HG03066 (cell line): ENCODE data around the gene FAM50A.

Source experiments
- ATAC-seq: cut with Tn5 transposase; IDR thresholded peaks from one replicate; pipeline ENCODE4 v1.9.1; 2021; ENCODE audit warnings: low read depth; ENCODE audit not compliant: unreplicated experiment

Gene FAM50A

DNA sequence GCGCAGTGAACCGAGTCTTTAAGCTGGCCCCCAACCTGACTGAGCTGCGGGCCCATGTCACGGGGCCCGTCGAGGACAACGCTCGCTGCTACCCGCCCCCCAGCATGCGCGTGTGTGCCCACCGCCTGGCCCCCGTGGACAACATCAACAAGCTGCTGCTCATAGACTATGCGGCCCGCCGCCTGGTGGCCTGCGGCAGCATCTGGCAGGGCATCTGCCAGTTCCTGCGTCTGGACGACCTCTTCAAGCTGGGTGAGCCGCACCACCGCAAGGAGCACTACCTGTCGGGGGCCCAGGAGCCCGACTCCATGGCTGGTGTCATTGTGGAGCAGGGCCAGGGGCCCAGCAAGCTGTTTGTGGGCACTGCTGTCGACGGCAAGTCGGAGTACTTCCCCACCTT, 16.4 kb downstream of the FAM50A start:
- ATAC-seq, result no peak

DNA sequence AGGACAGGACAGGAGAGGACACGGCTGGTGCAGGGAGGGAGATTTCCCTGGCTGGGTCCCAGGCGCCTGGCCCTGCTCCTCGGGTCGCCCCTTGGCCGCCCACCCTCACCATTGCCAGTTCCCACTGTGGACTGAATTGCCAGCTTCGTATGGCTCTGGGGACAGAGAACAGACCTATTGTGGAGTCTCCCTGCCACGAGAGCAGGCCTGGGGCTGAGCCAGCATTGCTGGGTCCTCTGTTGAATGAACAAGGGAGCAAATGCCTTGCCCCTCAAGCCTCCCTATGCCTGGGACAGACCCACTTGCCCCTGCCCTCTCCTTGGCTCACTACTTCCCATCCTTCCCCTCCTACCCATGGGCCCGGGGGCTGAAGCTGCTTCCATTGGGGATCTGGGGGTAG, 18.5 kb downstream of the FAM50A start:
- ATAC-seq, result no peak

- no peak for ATAC-seq
These were observed 19.8 kb downstream of the FAM50A start for GRCh38 chrX:154463611-154464220.

DNA sequence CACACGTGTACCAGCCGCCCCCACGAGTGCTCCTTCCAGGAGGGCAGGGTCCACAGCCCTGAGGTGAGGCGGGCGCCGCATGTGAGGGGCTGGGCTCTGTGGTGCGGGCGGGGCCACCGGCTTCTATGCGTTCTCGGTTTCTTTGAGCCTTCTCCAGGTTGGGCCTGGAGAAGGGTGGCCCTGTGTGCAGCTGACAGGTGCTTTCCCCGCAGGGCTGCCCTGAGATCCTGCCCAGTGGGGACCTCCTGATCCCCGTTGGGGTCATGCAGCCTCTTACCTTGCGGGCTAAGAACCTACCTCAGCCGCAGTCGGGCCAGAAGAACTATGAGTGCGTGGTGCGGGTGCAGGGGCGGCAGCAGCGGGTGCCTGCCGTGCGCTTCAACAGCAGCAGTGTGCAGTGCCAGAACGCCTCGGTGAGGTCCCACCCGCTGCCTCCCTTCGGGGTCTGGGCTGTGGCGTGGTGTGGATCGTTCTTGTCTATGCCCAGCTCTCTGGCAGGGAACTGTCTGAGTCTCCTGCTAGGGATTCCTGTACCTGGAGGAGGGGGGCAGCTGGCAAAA, 20.9 kb downstream of the FAM50A start:
- ATAC-seq, result no peak

- no peak for ATAC-seq
These were observed 21.7 kb downstream of the FAM50A start for GRCh38 chrX:154465601-154466000.

GRCh38 chrX:154466036-154466435, 22.1 kb downstream of the FAM50A start:
- ATAC-seq, result no peak

DNA sequence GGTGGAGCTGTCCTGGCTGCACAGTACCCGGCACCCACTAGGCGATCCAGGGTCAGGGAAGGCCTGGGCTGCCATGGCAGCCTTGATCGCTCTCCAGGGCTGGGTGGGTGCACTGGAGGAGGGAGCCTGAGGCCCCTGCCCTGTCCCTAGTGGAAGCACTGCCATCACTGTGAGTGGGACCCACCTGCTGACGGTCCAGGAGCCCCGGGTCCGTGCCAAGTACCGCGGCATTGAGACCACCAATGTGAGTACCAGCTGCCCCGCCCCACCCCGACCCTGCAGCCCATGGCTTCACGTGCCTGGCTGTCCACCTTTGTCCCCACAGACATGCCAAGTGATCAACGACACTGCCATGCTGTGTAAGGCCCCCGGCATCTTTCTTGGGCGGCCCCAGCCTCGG, 23.0 kb downstream of the FAM50A start:
- ATAC-seq, result no peak

DNA sequence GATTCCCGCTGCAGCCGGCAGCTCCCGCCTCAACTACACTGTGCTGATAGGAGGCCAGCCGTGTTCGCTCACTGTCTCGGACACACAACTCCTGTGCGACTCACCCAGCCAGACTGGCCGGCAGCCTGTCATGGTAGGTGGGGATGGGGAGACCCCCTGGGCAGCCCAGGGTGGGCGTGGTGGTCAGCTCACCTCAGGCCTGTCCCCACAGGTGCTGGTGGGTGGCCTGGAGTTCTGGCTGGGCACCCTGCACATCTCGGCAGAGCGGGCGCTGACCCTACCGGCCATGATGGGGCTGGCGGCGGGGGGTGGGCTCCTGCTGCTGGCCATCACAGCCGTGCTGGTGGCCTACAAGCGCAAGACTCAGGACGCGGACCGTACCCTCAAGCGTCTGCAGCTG, 23.6 kb downstream of the FAM50A start:
- no peak for ATAC-seq

DNA sequence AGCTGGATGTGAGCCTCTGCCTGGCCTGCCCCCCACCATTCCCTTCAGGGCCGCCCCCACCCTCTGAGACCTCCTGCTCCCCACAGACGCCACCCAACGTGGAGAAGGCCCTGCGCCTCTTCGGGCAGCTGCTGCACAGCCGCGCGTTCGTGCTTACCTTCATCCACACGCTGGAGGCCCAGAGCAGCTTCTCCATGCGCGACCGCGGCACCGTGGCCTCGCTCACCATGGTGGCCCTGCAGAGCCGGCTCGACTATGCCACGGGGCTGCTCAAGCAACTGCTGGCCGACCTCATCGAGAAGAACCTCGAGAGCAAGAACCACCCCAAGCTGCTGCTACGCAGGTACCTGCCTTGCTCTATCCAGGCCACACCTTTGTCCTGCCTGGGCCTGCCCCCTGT, 24.3 kb downstream of the FAM50A start:
- ATAC-seq, result no peak

GRCh38 chrX:154469114-154469513, 25.2 kb downstream of the FAM50A start:
- ATAC-seq, result no peak

DNA sequence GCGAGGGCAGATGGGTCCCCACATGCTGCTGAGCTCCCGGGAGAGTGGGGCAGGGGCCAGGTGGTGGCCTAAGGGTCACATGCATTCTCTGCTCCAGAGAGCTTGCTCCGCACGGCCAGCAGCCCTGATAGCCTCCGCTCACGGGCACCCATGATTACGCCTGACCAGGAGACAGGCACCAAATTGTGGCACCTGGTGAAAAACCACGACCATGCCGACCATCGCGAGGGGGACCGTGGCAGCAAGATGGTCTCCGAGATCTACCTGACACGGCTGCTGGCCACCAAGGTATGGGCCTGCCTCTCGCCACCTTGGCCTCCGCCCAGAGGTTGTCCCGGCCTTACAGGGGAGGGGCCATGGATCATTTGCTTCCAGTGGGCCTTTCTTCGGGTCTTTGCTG, 25.9 kb downstream of the FAM50A start:
- no peak for ATAC-seq

GRCh38 chrX:154470434-154470833, 26.5 kb downstream of the FAM50A start:
- ATAC-seq, result no peak

DNA sequence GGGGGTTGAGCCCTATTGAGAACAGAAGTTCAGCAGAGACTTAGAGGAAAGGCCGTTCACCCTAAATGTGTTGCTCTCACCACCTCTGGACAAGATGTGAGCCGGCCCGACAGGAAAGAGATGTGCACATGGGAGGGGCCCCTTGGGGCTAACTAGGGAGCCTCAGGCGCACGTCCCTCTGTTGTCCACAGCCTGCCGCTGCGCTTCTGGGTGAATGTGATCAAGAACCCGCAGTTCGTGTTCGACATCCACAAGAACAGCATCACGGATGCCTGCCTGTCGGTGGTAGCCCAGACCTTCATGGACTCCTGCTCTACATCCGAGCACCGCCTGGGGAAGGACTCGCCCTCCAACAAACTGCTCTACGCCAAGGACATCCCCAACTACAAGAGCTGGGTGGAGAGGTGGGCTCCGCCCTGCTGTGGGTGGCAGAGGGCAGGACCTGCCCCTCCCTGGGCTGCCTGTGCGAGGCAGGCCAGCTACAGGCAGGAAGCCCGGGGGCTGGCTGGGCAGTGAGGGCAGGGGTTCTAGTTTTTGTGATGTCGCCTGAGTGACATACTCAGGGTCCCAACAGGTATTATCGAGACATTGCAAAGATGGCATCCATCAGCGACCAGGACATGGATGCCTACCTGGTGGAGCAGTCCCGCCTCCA, 27.1 kb downstream of the FAM50A start:
- no peak for ATAC-seq

DNA sequence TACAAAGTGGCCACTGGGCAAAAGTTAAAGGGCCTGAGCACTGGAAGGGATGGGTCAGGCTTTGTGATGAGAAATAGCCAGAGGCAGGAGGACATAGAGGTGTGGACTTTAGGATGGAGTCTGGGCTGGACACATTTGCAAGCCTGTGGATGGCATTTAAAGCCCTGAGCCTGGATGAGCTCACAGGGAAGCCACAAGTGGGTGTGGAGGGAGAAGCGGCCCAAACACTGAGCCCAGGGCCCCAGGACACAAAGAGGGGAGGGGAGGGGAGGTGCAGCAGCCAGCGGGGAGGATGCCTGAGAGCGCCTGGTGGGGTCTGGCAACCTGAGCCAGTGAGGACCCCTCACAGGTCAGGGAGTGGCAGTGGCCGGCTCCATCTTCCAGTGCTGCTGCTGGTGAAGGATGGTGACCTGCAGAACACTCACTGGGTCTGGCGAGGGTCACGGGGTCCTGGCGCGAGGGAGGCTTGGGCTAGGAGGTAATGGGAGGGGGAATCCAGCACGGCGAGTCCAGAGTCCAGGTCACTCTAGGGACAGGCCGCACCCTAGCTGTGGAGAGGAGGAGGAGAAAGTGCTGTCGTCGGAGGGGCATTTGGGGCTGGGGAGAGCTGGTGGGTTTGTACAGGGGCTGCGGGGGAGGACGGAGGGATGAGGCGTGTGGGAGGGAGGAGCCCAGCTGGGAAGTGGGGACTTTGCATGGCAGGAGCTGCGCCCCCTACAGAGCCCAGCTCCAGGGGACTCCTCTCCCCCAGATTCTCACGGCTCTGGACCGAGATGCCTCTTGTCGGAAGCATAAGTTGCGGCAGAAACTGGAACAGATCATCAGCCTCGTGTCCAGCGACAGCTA, 28.1 kb downstream of the FAM50A start:
- no peak for ATAC-seq

GRCh38 chrX:154472685-154473632, 29.0 kb downstream of the FAM50A start:
- no peak for ATAC-seq

- no peak for ATAC-seq
These were observed 29.7 kb downstream of the FAM50A start for GRCh38 chrX:154473683-154474082.

GRCh38 chrX:154476821-154477220, 32.9 kb downstream of the FAM50A start:
- no peak for ATAC-seq

GRCh38 chrX:154477891-154478477, 34.0 kb downstream of the FAM50A start:
- ATAC-seq, result no peak

DNA sequence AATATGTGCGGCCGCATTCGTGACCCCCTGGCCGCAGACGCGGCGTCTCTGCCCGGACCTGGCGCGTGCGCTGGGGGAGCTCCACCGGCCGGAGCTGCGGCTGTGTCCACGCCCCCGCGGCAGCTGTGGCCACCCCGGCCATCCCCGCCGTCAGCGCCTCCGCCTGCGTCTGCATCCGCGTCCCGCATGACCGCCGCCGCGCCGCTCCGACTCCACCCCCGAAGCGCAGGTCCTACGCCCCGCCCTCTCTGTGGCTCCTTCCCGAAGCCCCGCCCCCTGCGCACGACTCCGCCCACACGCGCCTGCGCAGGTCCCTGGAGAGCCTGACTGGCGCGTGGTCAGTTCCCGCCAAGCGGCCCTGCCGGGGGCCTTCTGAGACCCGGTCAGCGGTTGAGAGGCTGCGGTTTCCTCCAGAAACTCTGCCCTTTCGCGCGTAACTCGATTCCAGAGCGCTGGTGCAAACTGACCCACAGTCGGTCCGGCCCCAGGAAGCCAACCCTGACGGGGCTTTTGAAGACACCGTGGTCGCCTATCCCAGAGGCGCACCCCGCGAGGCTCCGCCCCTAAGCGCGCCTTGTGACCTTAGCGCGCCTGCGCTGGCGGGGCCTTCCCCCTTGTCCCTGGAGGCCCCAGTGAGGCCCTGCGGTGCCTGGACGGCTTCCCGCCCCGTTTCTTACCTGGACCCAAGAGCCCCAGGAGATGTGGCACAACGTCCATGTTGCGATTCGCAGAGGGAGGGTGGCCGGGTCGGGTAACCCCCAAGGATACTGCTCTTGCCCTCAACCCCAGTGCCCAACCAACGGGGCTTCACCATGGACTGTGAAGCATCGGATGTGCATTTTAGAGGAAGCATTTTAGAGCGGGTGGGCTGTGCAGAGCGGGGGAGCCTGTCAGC, 35.0 kb downstream of the FAM50A start, which contains the start of gene LAGE3:
Gene LAGE3 (minus strand): TSS at position 554 of the 895 bp plus-strand sequence. CDS start 366 bp downstream, at position 188.
- ATAC-seq, result peak; percentile 84
